NCI-H1048 (cell line): Measurements from ENCODE around the gene OR6X1.
"Not testable (repeated sequence)": the region's sequence is repeated elsewhere in the genome, so short reads cannot be mapped to it uniquely, and the experiment has no call there.

ENCODE experiments used
- DNase-seq: peaks from one replicate; lab custom pipeline; 2025; lab: John Stamatoyannopoulos, UW

The OR6X1 gene

GRCh38 chr11:123753110-123753509 lies 1.2 kb downstream of the OR6X1 start:
- no peak for DNase-seq

DNA sequence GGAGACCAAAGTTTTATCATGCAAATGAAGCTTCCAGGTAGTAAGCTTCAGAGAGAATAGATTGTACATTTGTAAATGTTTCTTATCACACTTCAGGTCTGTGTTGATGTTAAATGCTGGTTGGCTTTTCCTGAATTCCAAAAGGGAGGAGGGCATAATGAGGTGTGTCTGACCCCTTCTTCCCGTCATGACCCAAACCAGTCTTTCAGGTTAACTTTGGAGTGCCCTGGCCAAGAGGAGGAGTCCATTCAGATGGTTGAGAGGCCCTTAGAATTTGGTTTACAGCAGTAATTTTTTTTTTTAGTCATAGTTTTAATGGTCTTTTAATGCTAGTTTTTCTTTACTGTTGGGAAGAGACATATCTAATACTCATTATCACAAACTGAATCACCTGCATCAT lies 2.5 kb downstream of the OR6X1 start:
- no peak for DNase-seq

- DNase-seq = not testable (repeated sequence)
These were observed 6.0 kb downstream of the OR6X1 start for GRCh38 chr11:123748349-123748748.

GRCh38 chr11:123745764-123746451 lies 8.4 kb downstream of the OR6X1 start:
- no peak for DNase-seq

DNA sequence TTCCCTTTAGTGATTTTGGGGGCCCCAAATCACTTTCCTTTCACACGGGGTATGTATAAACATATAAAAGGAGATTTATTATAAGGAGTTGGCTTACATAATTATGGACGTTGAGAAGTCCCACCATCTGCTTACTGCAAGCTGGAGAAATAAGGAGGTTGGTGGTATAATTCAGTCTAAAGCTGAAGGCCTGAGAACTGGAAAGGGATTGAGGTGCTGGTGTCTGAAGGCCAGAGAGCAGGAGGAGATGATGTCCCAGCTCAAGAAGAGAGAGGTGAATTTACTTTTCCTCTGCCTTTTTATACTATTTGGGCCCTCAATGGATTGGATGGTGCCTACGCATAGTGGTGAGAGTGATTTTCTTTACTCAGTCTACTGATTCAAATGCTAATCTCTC lies 11.6 kb downstream of the OR6X1 start:
- DNase-seq = no peak

DNA sequence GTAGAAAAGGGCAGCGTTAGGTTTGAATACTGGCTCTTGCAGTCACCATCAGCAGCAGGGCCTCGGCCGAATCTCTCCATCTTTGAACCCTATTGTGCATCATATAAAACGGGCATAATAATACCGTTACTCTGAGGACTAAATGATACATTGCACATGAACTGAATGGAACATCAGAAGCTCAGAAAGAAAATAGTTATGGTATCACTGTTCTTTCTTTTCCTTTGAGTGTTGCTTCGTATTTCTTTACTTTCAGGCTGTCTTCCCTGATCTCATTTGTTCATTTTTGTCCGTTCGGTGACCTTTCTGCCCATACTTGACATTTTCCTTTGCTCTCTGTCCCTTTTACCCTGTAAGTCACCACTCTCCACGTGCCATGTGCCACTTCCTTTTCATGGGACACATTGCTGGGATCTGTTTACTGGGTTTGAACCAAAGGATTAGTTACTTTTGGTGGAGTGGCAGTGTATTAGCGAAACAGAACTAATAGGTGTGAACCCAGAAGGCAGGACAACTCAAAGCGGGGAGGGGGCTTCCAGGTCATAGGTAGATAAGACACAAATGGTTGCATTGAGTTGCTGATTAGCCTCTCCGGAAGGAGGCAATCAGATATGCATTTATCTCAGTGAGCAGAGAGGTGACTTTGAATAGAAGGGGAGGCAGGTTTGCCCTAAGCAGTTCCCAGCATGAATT lies 12.1 kb downstream of the OR6X1 start:
- no peak for DNase-seq

DNA sequence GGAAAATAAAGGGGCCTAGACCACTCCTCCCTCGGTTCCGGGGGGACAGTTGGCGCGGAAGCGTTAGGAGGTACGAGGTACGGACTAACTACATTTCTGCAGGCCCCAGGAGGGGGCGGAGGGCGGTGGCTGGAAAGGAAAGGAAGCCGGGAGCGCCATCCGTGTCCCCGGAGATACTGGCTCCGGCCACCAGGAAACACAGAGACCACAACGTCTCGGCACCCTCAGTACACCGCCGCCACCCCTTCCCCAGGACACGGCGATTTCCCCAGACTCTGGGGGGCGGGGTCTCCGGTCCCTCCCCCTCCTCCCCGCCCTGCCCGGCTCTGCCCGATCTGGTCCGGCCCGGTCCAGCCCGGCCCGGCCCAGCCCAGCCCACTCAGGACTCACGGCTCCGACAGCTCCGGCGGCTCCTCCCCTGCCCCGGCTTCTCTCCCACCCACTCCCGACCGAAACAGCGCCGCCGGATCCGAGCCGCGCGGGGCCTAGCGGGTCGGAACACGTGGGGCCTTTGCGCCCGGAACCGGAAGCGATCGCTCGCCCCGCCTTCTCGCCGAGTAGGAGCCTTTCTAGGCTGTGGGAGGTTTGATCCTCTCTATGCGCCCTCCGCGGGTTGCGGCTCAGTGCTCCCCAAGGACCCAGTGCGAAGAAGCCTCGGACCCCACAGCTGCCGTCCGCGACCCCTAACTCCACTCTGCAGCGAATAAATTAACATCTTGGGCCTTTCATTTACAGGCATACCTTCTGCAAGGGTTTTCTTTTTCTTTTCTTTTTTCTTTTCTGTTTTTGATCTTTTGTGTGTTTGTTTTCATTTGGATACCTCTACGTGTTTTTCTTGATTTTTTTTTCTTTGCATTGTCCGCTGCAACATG lies 12.9 kb downstream of the OR6X1 start, which contains the start of gene ZNF202:
Gene ZNF202, minus strand, starts transcription at position 502 of the 872 bp plus-strand sequence. CDS start 10,772 bp downstream, outside the sequence.
- peak; percentile 54 for DNase-seq

- no peak for DNase-seq
These were observed 13.5 kb downstream of the OR6X1 start for GRCh38 chr11:123740787-123741158.

- no peak for DNase-seq
These were observed 15.9 kb downstream of the OR6X1 start for GRCh38 chr11:123738374-123738773.

GRCh38 chr11:123736769-123737168 lies 17.5 kb downstream of the OR6X1 start:
- no peak for DNase-seq

DNA sequence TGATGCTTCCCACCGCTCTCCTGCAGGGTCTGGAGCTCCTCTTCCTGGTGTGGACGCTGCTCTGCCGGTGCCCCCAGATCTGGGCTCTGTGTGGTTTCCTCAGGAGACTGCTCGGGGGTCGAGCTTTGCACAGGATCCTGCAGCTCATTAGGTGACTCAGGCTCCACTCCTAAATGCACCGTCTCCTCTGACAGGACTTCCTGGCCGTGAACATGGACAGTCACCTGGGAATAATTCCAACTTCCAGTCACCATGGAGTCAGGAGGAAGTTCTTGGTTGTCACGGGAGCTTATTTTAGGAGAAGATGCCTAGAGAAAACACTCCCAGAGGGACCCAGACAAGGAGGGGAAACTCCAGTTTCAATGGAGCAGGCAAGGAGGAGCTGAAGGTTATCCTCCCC lies 24.7 kb downstream of the OR6X1 start:
- no peak for DNase-seq

GRCh38 chr11:123725995-123726655 lies 28.2 kb downstream of the OR6X1 start:
- no peak for DNase-seq

- DNase-seq = no peak
These were observed 34.9 kb downstream of the OR6X1 start for GRCh38 chr11:123719452-123719851.

DNA sequence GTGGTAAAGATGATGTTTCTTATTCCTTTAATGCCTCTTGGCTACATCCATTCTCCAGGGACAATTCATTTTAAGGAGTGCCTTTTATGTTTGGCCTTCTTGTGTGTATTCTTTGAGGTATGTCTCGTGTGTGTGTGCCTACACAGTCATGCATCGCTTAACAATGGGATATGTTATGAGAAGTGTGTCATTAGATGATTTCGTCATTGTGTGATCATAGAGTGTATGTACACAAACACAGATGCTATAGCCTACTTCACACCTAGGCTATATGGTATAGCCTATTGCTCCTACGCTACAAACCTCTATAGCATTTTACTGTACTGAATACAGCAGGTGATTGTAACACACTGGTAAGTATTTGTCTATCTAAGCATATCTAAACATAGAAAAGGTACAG lies 35.8 kb downstream of the OR6X1 start:
- DNase-seq = no peak

DNA sequence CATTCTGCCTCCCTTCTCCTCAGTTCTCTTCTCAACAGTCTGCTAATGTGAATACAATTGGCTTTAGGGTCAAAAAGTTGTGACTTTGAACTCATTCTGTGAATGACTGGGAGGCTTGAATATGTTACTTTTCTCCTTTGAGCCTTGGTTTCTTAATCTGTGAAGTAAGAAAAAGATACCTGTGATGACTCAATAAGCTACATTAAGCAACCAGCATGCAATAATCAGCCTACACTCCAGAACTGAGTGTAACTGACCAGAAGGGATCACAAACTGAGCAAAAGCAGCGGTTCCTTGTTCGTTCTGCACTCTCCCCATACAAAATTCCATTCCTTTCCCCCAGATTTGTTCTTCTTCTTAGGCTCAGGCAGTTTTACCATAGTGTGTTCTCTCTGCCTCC lies 36.3 kb downstream of the OR6X1 start:
- DNase-seq = no peak

GRCh38 chr11:123712627-123713026 lies 41.7 kb downstream of the OR6X1 start:
- DNase-seq = not testable (repeated sequence)

- no peak for DNase-seq
These were observed 46.6 kb downstream of the OR6X1 start for GRCh38 chr11:123707606-123708205.

- DNase-seq = no peak
These were observed 47.1 kb downstream of the OR6X1 start for GRCh38 chr11:123707206-123707605.

GRCh38 chr11:123704341-123704740 lies 50.0 kb downstream of the OR6X1 start:
- DNase-seq = no peak
